Jurkat, Clone E6-1 (cell line): ENCODE data around the gene CARD8. TPM values are rescaled to one million over a fixed set of nuclear protein-coding genes. Genes with fewer than 3 reads are reported as not detected.
"Not testable (repeated sequence)": the region's sequence is repeated elsewhere in the genome, so short reads cannot be mapped to it uniquely, and the experiment has no call there.

Experiments used
- DNase-seq: peaks from one replicate; pipeline ENCODE4 v3.0.0-alpha.2; 2011; ENCODE audit warnings: low read depth, low spot score
- H3K4me3 ChIP-seq: 2 replicates; pipeline ENCODE4 v1.5.1; 2011; ENCODE audit warnings: mild to moderate bottlenecking, low read length, control low read depth, moderate library complexity
- polyA plus RNA-seq: library from polyadenylated mRNA; unstranded; fragments of >200 nt; gene quantifications from one replicate; pipeline ENCODE4 v1.2.1, GENCODE V29; 2012; ENCODE audit warnings: missing spikeins; ENCODE audit not compliant: insufficient read length, insufficient read depth

The CARD8 gene
- 34.1 TPM for polyA plus RNA-seq

GRCh38 chr19:48255376-48256303 lies at the start of gene CARD8:
Gene CARD8, minus strand, starts transcription at chr19:48255912. Its CDS starts 14,892 bp downstream, at chr19:48241020.
- peak within 1 kb of the TSS; percentile 70 for H3K4me3 ChIP-seq
- DNase-seq = peak; percentile 89

GRCh38 chr19:48303866-48304265 lies 48.2 kb upstream of the CARD8 start:
- no peak for DNase-seq
- no peak overlapping the region for H3K4me3 ChIP-seq

- no peak for DNase-seq
- H3K4me3 ChIP-seq = no peak overlapping the region
These were observed 47.7 kb upstream of the CARD8 start for GRCh38 chr19:48303367-48303766.

GRCh38 chr19:48302600-48302959 lies 46.9 kb upstream of the CARD8 start:
- H3K4me3 ChIP-seq = no peak overlapping the region
- no peak for DNase-seq

- DNase-seq = no peak
- no peak overlapping the region for H3K4me3 ChIP-seq
These were observed 46.3 kb upstream of the CARD8 start for GRCh38 chr19:48301886-48302599.

- H3K4me3 ChIP-seq = no peak overlapping the region
- no peak for DNase-seq
These were observed 42.3 kb upstream of the CARD8 start for GRCh38 chr19:48297975-48298374.

- no peak overlapping the region for H3K4me3 ChIP-seq
- no peak for DNase-seq
These were observed 41.4 kb upstream of the CARD8 start for GRCh38 chr19:48296963-48297734.

- no peak for DNase-seq
- no peak overlapping the region for H3K4me3 ChIP-seq
These were observed 39.7 kb upstream of the CARD8 start for GRCh38 chr19:48295458-48295857.

GRCh38 chr19:48292798-48293197 lies 37.1 kb upstream of the CARD8 start:
- H3K4me3 ChIP-seq = no peak overlapping the region
- no peak for DNase-seq

GRCh38 chr19:48291489-48291815 lies 35.7 kb upstream of the CARD8 start:
- H3K4me3 ChIP-seq, DNase-seq: not testable (repeated sequence)

- peak overlapping the region; percentile 54 for H3K4me3 ChIP-seq
- DNase-seq = no peak
These were observed 35.2 kb upstream of the CARD8 start for GRCh38 chr19:48290771-48291488.

- no peak overlapping the region for H3K4me3 ChIP-seq
- no peak for DNase-seq
These were observed 34.7 kb upstream of the CARD8 start for GRCh38 chr19:48290401-48290770.

GRCh38 chr19:48287748-48288147 lies 32.0 kb upstream of the CARD8 start:
- DNase-seq = no peak

GRCh38 chr19:48284896-48285295 lies 29.2 kb upstream of the CARD8 start:
- DNase-seq = no peak

More at GRCh38 chr19:48287748-48288147, 32.0 kb upstream of the CARD8 start:
- H3K4me3 ChIP-seq = no peak overlapping the region

GRCh38 chr19:48283908-48284307 lies 28.2 kb upstream of the CARD8 start:
- H3K4me3 ChIP-seq = no peak overlapping the region
- no peak for DNase-seq

More at GRCh38 chr19:48284896-48285295, 29.2 kb upstream of the CARD8 start:
- H3K4me3 ChIP-seq = no peak overlapping the region

GRCh38 chr19:48279747-48280146 lies 24.0 kb upstream of the CARD8 start:
- no peak overlapping the region for H3K4me3 ChIP-seq
- no peak for DNase-seq

GRCh38 chr19:48274938-48275337 lies 19.2 kb upstream of the CARD8 start:
- no peak overlapping the region for H3K4me3 ChIP-seq
- no peak for DNase-seq

- no peak for DNase-seq
These were observed 18.5 kb upstream of the CARD8 start for GRCh38 chr19:48274173-48274572.

GRCh38 chr19:48271531-48272151 lies 15.9 kb upstream of the CARD8 start:
- no peak overlapping the region for H3K4me3 ChIP-seq
- no peak for DNase-seq

More at GRCh38 chr19:48274173-48274572, 18.5 kb upstream of the CARD8 start:
- H3K4me3 ChIP-seq = no peak overlapping the region
